Neural cell (in vitro differentiated cells): ENCODE results near the gene DUSP28.

Experiments used
- CTCF ChIP-seq: fragments of 450-650 bp; IDR thresholded peaks from 2 replicates; pipeline ENCODE4 v1.5.1; 2014; ENCODE audit warnings: antibody characterized with exemption, mild to moderate bottlenecking, moderate library complexity; ENCODE audit not compliant: poor library complexity, severe bottlenecking
- EP300 ChIP-seq: fragments of 450-650 bp; conservative IDR thresholded peaks from 2 replicates; pipeline ENCODE4 v1.6.1; 2014; ENCODE audit warnings: antibody characterized with exemption, mild to moderate bottlenecking, moderate library complexity; ENCODE audit not compliant: poor library complexity, severe bottlenecking
- EZH2 ChIP-seq: fragments of 200-600, 300-800 bp; shearing (Covaris generic), sonication (generic); IDR thresholded peaks from 2 replicates; pipeline ENCODE4 v1.6.1; 2014; ENCODE audit warnings: antibody characterized with exemption, low read length, borderline replicate concordance, mild to moderate bottlenecking; ENCODE audit not compliant: insufficient read depth, poor library complexity, severe bottlenecking
- POLR2AphosphoS5 ChIP-seq: IDR thresholded peaks from 2 replicates; pipeline ENCODE4 v1.6.1; 2012
- REST ChIP-seq: IDR thresholded peaks from 2 replicates; pipeline ENCODE4 v1.6.1; 2012; ENCODE audit warnings: borderline replicate concordance
- SMC3 ChIP-seq: fragments of 450-650 bp; conservative IDR thresholded peaks from 2 replicates; pipeline ENCODE4 v1.6.1; 2014; ENCODE audit warnings: antibody characterized with exemption, mild to moderate bottlenecking, moderate library complexity; ENCODE audit not compliant: poor library complexity
- TAF1 ChIP-seq: IDR thresholded peaks from 2 replicates; pipeline ENCODE4 v1.6.1; 2012; ENCODE audit warnings: low read depth

- TF ChIP-seq CTCF (no peak), POLR2AphosphoS5 (no peak), EP300 (no peak), REST (no peak), TAF1 (no peak), SMC3 (no peak), EZH2 (no peak)
These were observed 21.7 kb downstream of the DUSP28 start for GRCh38 chr2:240581811-240582210.
